ENCODE data around the gene ARFGAP2. TPM values are rescaled to one million over a fixed set of nuclear protein-coding genes. Genes with fewer than 3 reads are reported as not detected.

Gene ARFGAP2
- total and polyA plus RNA-seq, 2 of the 8 experiments (the other 6 are each of a cell fraction or from before 2014, with no cell fraction given), result 50.2 to 64.0 TPM

DNA sequence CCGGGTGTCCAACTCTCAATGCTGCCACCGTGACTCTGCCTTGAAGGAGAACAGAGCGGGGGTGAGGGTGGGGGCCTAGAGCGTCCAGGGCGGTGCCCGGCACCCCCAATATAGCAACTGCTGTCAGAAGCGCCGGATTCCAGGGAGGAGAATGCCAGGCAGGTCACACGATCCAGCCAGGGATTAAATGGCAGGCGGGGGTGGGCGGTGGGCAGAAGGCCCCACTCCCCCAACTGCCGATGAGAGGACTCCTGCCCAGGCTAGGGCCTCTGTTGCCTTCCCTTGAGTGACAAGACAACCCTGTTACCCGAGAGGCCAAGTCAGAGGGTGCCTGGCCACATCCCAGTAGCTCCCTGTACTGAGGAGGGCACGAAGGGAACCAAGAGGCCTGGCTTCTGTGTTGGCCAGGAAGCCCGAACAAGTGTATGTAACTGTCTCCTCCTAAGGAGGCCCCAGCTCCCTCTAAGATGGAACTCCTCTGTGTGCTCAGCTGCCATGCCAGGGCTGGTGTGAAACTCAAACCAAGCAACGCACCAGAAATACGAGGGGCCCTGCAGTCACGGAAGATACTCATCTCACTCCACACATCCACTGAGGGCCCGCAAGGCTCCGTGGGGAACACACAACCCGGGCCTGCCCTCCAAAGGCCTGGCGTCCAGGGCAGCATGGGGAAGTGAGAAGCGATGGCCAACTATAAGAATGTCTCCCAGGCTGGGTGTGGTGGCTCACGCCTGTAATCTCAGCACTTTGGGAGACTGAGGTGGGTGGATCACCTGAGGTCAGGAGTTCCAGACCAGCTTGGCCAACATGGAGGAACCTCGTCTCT, 6.6 kb upstream of the ARFGAP2 start (continued):
- no peak for TF ChIP-seq RXRA (IDR thresholded peaks at IDR 0.05; ENCODE audit: insufficient read depth, low read depth, low read length)
- no peak for TF ChIP-seq EZH2 (IDR thresholded peaks at IDR 0.05; ENCODE audit: low read depth, low read length, severe bottlenecking)
- TF ChIP-seq MAFK (IDR thresholded peaks at IDR 0.05; ENCODE audit: low read depth, low read length), result no peak
